Glomerular visceral epithelial cell (primary cell): ENCODE measurements around the gene FRMD4B.

Source experiments
- DNase-seq: peaks from one replicate; pipeline ENCODE4 v3.0.0-alpha.2; 2016; ENCODE audit errors: extremely low spot score

FRMD4B gene

GRCh38 chr3:69405067-69405466 is 19.2 kb upstream of the FRMD4B start:
- no peak for DNase-seq

- no peak for DNase-seq
These were observed 17.6 kb upstream of the FRMD4B start for GRCh38 chr3:69403454-69403853.

- DNase-seq: no peak
These were observed 14.8 kb upstream of the FRMD4B start for GRCh38 chr3:69400683-69401082.

- no peak for DNase-seq
These were observed 7.0 kb upstream of the FRMD4B start for GRCh38 chr3:69392850-69393249.

- DNase-seq: no peak
These were observed 6.5 kb upstream of the FRMD4B start for GRCh38 chr3:69392415-69392814.

- no peak for DNase-seq
These were observed 5.7 kb upstream of the FRMD4B start for GRCh38 chr3:69391554-69391953.

- no peak for DNase-seq
These were observed 4.9 kb upstream of the FRMD4B start for GRCh38 chr3:69390771-69391170.

GRCh38 chr3:69389520-69390248 is 3.8 kb upstream of the FRMD4B start:
- DNase-seq: no peak

GRCh38 chr3:69388241-69388640 is 2.4 kb upstream of the FRMD4B start:
- no peak for DNase-seq

GRCh38 chr3:69386556-69387385 is 883 bp upstream of the FRMD4B start:
- DNase-seq: no peak

GRCh38 chr3:69385123-69385722 is 665 bp downstream of the FRMD4B start:
- DNase-seq: no peak

GRCh38 chr3:69384326-69384725 is 1.6 kb downstream of the FRMD4B start:
- no peak for DNase-seq

- no peak for DNase-seq
These were observed 6.2 kb downstream of the FRMD4B start for GRCh38 chr3:69379661-69380060.

- no peak for DNase-seq
These were observed 7.6 kb downstream of the FRMD4B start for GRCh38 chr3:69378112-69378802.

GRCh38 chr3:69377262-69377661 is 8.6 kb downstream of the FRMD4B start:
- no peak for DNase-seq

GRCh38 chr3:69376731-69377130 is 9.2 kb downstream of the FRMD4B start:
- no peak for DNase-seq

GRCh38 chr3:69371816-69372215 is 14.1 kb downstream of the FRMD4B start:
- no peak for DNase-seq

GRCh38 chr3:69370901-69371301 is 15.0 kb downstream of the FRMD4B start:
- no peak for DNase-seq

GRCh38 chr3:69370156-69370883 is 15.6 kb downstream of the FRMD4B start:
- DNase-seq: no peak

- DNase-seq: no peak
These were observed 17.7 kb downstream of the FRMD4B start for GRCh38 chr3:69368129-69368741.

GRCh38 chr3:69367586-69367985 is 18.3 kb downstream of the FRMD4B start:
- no peak for DNase-seq
